HG02759 (cell line): ENCODE measurements around the gene DOCK4.
"Not testable (repeated sequence)": the region's sequence is repeated elsewhere in the genome, so short reads cannot be mapped to it uniquely, and the experiment has no call there.

ENCODE experiments used
- ATAC-seq: cut with Tn5 transposase; IDR thresholded peaks from one replicate; pipeline ENCODE4 v1.9.1; 2021; ENCODE audit warnings: mild to moderate bottlenecking, moderate library complexity; ENCODE audit not compliant: unreplicated experiment

The DOCK4 gene

DNA sequence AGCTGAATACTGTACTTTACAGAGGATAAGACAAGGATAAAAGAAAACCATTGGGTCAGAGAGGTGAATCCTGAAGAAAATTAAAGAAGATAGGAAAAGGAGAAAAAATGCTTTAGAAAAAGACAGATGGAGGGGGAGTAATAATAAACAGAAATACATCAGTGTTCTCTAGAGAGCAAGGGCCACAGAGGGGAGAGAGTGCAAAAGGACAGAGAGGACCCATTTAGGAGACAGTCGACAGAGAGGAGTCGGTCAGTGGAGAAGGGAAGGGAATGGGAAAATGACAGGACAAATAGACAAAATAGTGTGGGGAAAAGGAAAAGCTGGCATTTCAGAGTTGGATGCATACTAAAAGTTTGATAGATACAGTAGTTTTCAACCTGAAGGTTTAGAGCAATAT, 287.0 kb downstream of the DOCK4 start:
- no peak for ATAC-seq

DNA sequence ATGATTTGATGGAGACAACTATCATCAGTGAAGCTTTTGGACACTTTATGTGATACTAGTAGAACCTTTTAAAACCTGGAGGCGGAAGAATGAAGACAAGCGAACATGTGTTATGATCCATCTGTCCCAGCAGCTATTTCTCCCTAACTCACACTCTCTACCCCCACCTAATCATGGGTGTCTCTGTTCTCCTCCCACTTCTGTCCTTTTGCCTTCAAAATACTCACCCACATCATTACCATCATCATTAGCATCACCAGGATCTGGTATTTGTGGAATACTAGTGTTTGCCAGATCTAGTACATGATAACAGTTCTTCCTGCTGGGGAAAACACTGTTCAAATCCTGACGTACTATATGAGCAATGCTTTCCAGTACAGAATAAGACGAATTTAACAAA, 287.7 kb downstream of the DOCK4 start:
- ATAC-seq, result no peak

DNA sequence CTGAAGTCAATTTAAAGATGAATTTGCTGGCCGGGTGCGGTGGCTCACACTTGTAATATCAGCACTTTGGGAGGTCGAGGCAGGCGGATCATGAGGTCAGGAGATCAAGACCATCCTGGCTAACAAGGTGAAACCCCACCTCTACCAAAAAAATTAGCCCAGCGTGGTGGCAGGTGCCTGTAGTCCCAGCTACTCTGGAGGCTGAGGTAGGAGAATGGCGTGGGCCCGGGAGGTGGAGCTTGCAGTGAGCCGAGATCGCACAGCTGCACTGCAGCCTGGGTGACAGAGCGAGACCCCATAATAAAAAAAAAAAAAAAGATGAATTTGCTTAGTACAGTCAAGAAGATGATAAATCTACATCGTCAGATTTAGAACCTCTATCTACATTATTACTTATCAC, 288.8 kb downstream of the DOCK4 start:
- ATAC-seq, result not testable (repeated sequence)

DNA sequence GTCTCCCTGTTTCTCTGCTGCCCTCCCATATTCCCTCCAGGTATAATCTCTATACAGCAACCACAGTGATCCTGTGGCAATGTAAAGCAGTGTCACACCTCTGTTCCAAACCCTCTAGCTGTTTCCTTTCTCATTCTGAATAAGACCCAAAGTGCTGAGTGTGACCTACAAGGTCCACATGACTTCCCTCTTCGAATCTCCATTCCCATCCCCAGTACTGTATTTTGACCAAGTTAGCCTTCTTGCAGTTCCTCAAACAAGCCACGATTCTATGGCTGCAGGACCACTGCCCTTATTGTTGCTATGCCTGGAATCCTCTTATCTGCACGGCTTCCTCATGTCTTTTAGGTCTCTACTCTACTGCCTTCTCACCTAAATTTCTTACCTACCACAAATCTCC, 291.9 kb downstream of the DOCK4 start:
- ATAC-seq, result no peak

DNA sequence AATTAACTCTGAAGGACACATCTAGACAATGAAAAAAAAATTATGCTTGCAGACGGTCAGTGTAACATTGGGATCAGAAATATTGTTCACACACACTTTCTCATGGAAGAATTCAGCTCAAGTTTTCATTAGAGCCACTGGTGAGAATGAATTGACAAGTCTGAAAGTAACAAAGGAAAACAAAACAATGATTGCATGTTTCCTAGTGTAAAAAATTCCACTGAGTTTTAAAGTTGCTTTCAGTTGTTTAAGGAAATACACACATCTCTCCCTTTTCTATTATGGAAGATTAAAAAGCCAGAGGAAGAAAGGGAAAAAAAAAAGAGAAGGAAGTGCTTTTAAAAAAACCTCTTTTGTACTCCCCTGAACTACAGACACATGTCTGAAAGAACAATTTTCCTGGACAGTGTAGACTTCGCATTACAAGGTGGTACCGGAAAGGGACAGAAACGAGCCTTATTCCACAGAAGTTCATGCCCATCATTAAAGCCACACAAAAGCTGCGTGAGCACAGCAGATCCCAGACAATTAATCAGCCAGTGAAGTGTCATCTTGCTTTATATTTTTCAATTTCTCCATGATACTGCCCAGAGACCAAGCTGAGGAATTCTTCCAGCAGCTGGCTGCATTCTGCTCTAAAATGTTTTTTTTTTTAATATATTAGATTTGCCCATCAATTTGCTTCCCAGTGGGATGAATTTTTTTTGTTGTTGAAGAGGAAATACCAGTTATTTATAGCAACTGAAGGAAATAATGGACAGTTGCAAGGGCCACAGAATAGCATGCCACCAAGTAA, 294.8 kb downstream of the DOCK4 start:
- ATAC-seq, result no peak

DNA sequence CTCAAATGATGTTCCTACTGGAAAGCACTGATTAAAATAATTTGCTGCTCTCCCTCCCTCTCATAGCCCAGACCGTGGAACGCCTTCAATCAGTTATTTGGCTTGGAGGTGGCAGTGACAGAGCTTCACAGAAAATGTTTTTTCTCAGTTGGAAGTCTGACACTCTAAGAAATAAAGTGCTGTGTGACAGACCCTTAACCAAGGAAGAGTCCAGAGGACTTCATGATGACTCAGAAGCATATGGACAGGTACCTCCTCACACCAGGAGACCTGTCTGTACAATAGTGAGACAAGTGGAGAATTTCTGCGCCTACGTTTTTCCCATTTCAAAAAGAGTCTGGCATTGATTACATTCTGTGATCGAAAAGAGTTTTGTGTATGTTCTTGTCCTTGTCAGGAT, 295.5 kb downstream of the DOCK4 start:
- no peak for ATAC-seq

DNA sequence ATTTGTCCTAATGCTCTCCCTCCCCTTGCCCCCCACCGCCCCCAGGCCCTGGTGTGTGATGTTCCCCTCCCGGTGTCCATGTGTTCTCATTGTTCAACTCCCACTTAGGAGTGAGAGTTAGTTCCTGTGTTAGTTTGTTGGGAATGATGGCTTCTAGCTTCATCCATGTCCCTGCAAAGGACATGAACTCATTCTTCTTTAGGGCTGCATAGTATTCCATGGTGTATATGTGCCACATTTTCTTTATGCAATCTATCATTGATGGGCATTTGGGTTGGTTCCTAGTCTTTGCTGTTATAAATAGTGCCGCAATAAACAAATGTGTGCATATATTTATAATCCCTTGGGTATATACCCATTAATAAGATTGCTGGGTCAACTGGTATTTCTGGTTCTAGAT, 297.5 kb downstream of the DOCK4 start:
- not testable (repeated sequence) for ATAC-seq

DNA sequence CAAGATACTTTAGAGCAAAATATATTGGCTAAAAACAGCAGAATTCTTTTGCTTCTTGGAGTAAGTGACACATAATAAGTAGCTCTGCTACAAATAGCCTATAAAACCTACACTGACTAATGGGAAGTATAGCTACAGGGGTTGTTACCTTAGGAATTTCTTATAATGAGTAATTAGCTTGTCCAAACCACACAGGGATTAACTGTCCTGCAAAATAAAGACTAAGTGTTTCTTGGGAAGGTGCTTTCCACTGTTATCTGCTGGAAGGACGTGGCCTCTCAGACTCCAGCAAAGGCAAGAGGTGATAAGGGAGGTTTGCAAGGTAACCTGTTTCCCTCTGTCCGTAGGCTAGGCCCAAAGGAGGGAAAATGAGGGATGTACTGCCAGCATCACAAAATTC, 302.4 kb downstream of the DOCK4 start:
- ATAC-seq, result no peak

DNA sequence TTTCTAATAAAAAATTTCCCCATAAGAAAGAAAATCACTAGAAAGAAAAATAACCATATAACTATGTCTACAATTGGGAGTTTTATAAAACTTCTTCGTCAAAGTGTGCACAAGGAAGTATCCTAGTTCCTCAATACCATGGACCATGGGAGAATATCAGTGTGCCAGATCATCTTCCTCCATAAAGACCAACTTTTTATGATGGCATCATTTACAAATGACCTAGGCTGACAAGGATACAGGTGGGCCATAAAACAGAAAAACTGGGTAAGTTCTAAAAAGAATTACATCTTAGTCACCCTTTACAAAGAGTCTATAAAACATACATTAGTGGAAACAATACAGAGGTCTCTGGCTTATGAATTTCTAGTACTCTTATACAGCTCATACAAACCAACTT, 303.2 kb downstream of the DOCK4 start:
- ATAC-seq, result no peak

DNA sequence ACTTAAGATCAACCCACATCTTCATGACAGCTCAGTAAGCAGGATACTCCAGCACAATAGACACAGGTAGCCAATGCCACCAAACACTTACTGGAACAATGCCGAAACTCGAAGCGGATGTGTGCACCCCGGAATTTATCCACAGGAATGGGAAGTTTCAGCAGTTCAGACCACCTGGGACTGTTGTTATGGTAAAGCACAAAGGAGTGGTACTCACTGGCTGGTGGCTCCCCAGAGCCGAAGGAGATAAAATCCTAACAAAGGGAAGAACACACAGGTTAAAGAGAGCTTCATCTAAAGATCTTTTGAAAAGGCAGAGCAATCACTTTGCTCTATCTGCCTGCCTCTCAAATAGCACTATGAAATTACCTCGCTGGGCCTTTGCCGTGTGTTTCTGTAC, 305.9 kb downstream of the DOCK4 start:
- ATAC-seq, result no peak

DNA sequence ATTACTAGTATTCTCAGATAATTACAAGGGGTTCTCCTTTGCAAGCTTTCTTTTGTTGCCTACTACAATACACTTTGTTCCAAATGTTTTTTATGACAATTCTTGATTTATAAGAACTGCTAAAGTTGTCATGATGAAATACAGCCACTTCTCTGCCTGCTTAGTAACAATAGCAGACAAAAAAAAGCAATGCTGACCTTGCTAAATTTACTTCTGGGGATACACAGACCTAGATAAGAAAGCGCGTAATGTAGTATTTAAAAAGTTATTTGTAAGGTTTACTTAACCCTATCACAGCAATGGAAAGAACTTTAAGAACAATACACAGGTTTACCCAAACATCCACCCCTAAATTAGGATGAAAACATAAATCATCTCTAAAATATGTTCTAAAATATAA, 311.1 kb downstream of the DOCK4 start:
- no peak for ATAC-seq

DNA sequence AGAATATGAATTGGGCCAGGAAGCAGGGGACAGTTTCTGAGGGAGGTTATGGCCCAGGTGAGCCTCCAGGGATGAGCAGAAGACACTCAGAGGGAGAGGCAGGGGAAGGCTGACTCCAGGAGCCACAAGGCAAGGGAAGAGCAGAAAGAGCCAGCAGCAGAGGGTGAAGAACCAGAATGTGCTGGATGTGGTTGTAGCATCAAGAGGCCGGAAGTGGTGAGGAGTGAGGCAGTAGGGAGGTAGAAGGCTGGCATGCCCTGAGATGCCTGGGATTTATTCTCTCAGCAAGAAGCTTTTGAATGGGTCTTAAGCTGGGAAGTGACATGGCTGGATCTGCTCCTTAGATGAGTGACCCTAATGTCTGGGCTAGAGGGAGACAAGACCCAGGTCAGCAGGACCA, 311.7 kb downstream of the DOCK4 start:
- ATAC-seq, result no peak

DNA sequence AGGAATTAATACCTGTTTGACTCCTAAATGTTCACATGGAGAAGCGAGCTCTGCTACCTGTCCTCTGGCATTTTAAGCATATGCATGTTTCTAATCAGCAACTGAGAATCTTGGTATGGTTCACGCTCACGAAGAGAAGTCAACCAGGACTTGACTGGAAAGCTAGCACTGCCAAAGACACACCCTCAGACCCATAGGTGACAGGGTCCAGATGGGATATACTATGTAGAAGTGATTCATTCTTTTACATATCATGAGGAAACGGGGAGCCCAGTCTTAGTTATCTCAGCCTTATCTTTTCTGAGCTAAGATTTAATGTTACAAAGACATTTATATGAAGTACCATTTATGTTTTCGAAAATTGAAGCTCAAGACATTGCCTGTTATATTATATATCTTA, 313.0 kb downstream of the DOCK4 start:
- no peak for ATAC-seq

DNA sequence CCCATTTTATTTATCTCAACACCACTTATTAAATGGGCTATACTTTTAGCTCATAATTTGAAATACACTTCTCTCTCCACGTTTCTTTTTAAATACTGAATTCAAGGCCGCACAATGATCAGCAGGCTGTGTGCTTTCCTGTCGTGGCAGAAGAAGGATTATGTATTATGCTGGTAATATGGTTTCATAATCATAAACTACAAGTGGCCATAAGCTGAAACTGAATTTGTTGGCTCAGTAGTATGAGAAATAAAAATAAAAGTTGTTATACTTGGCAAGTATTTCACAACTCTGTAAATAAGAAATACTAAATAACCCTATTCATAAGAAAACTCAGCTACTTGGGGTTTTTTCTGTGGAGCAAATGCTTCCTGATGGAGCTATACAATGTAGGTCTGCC, 313.6 kb downstream of the DOCK4 start:
- no peak for ATAC-seq

DNA sequence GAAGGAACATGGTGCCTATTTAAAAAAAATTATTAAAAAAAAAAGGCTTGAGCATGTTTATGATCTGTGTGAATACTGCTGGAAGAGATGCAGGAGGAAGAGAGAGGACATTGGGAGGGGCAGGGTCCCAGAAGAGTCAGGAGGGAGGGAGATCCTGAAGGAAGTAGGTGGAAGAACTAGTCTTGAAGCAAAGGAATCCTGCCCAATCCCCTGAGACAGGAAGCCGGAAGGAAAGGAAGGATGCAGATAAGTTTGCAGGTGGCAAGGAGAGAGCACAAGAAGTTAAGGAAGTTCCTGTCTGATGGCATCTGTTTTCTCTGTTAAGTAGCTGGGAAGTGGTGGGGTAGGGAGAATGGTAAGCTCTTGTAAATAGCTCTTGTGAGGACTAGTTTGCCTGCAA, 318.5 kb downstream of the DOCK4 start:
- ATAC-seq, result no peak

DNA sequence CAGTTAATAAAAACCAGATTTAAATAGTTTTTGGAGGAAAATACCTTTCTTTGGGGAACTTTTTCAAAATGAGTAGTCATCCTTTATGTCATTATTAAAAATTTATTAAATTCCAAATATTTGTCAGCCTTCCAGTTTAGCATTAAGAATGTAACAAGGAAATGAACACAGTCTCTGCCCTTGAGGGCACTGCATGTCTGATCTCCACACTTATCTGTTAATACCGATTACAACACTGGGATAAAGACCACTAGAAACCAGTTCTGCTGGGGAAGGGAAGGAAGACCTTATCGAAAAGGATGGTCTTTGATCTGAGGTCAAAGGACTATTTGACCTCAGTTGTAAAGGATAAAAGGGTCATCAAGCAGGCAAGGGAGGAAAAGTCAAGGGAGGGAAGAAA, 320.0 kb downstream of the DOCK4 start:
- ATAC-seq, result no peak

DNA sequence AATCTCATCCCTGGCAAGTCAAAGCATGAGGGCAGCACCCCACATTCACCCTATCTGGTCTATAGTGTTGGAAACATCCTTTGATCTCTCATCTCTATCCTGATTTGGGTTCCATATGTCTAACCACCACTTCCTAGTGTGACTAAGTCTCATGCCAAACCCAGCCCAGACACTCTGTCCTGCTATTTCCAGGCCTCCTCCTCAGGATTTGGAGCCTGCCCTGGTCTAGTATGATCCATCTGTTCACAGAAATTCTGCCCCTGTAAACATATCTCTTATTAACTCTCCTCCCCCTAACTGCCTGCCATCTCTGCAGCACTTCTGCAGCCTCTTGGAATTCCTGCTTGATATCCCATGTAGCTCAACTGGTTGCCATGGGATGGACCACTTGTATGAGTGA, 323.0 kb downstream of the DOCK4 start:
- no peak for ATAC-seq

DNA sequence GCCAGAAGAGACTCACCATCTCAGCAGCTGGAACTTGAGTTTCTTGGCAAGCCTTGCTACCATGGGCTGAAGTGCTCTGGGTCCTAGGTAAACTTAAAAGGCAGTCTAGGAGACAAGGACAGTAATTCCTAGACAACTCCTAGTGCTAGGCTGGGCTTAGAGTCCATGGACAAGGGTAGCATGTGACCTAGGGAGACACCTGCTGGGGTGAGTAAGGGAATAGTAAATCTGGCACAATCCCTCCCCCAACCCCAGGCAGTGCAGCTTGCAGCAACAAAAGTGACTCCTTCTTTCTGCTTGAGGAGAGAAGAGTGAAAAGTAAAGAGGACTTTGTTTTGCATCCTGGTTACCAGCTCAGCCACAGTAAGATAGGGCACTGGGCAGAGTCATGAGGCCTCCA, 327.4 kb downstream of the DOCK4 start:
- no peak for ATAC-seq

DNA sequence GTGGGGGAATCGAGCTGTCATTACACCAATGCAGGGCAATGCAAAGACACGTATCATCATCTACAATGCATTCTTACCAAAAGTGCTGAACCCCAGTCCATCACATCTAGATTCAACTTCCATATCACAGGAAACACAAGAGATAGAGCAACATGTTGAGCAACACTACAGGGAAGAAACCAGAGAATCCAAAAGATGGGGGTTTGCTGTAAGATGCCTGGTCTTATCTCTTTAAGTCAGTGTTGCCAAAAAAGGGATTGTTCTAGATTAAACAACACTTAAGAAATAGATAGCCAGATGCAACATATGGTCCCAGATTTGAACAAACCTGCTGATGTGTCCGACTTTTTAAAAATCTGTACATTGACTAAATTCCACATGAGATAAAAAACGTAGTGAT, 328.3 kb downstream of the DOCK4 start:
- ATAC-seq, result no peak

DNA sequence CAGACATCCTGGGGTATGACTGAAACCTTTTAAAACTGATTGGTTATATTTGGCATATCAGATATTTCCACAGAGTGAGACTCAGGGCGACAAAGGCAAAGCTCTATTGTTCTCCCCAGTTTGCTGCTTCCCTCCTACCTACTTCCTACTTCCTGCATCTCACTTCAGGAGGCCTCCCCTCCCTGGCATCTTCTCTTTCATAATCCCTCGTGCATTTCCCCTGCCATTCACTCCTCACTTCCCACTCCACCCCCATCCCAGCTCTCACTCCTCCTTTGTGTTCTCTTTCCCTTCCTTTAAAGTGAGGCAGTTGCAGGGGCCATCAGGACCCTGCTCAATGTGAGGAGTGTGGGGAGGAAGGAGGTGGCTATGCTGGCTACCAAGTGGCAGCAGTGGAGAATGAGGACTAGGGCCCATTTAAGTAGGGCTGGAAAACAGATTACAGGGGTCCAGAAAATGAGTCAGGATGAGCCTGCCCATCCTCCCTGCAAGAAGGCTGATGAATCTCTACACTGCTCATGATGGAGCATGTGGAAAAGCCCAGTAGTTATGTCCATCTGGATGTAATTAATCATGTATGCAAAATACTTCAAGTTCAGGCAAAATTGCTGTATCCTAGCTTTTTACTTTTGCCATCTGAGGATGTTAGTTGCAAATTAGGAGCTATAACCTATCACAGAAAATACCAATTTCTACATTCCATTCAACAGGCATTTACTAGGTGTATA, 332.1 kb downstream of the DOCK4 start:
- ATAC-seq, result no peak

DNA sequence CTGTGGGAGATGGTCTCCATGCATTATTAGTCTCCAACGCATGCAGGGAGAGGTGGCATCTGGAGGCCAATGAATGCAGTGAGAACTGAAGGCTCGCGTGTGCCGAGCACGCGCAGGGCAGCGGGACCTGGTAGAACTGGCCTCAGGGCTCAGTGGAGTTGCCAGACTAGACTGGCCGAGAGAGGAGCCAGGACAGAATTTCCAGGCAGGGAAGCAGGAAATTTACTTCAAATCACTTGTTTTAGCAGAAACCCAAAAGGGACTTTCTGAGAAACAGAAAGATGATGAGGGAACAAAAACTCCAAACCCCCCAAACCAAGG, 332.9 kb downstream of the DOCK4 start:
- ATAC-seq, result no peak

DNA sequence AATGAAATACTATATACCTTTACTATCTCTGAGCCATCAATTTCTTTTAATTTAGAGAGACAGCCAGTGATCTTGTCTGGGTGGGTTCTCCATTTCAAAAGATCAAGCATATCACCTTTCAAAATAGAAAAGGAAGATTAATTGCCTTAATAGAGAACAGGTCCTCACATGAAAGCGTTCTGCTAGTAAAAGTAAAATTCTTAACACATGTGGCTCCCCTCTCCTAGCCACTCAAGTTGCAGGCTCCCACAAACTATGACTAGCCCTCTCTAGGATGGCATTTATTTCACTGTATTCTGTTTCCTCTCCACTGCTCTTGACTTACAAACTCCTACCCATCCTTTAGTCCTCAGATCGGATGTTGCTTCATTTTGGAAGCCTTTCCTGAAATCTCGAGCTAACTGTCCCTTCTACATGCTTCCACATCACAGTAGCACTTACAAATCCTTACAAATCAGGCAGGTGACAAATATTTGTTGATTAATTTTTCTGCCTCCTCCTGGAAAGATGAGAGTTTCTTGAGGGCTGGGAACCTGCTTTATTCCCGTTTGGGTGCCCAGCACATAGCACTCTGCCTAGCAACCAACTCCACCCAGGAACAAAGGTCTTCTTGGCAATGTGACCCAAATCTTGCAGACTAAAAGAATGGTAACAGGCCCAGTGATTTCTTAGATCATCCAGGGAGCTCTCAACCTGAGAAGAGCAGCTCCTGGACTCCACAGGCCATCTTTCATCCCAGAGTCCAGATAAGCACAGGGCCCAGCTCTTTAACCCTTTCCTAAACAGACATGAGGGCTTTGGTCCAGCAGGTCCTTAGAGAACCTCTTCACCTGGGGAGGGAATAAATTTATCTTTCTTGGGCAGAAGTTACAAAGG, 333.5 kb downstream of the DOCK4 start:
- no peak for ATAC-seq
